DMS 273 treated with DMSO at 0.1 percent for 48 hours (cell line): ENCODE data around the gene TLE1.
"Not testable (repeated sequence)": the region's sequence is repeated elsewhere in the genome, so short reads cannot be mapped to it uniquely, and the experiment has no call there.

Experiments used
- DNase-seq: peaks from one replicate; lab custom pipeline; 2025; lab: John Stamatoyannopoulos, UW

Gene TLE1

GRCh38 chr9:81599837-81600236 lies 89.5 kb downstream of the TLE1 start:
- DNase-seq: no peak

GRCh38 chr9:81598811-81599210 lies 90.5 kb downstream of the TLE1 start:
- DNase-seq: no peak

- DNase-seq: no peak
Measured at GRCh38 chr9:81598123-81598497, 91.2 kb downstream of the TLE1 start.

- DNase-seq: no peak
Measured at GRCh38 chr9:81597419-81598122, 91.8 kb downstream of the TLE1 start.

GRCh38 chr9:81596679-81597418 lies 92.5 kb downstream of the TLE1 start:
- DNase-seq: no peak

- no peak for DNase-seq
Measured at GRCh38 chr9:81595887-81596543, 93.3 kb downstream of the TLE1 start.

- not testable (repeated sequence) for DNase-seq
Measured at GRCh38 chr9:81595293-81595692, 94.1 kb downstream of the TLE1 start.

- no peak for DNase-seq
Measured at GRCh38 chr9:81594415-81594814, 94.9 kb downstream of the TLE1 start.

GRCh38 chr9:81592887-81593266 lies 96.5 kb downstream of the TLE1 start:
- DNase-seq: no peak

GRCh38 chr9:81591791-81592190 lies 97.6 kb downstream of the TLE1 start:
- no peak for DNase-seq

GRCh38 chr9:81590688-81591087 lies 98.7 kb downstream of the TLE1 start:
- DNase-seq: no peak

- no peak for DNase-seq
Measured at GRCh38 chr9:81589819-81590218, 99.5 kb downstream of the TLE1 start.

GRCh38 chr9:81589392-81589791 lies 100.0 kb downstream of the TLE1 start:
- DNase-seq: no peak

GRCh38 chr9:81588148-81588871 lies 101.0 kb downstream of the TLE1 start:
- DNase-seq: no peak

- no peak for DNase-seq
Measured at GRCh38 chr9:81586786-81587185, 102.6 kb downstream of the TLE1 start.

- no peak for DNase-seq
Measured at GRCh38 chr9:81585191-81585763, 104.1 kb downstream of the TLE1 start.

GRCh38 chr9:81584099-81584498 lies 105.2 kb downstream of the TLE1 start:
- DNase-seq: no peak

GRCh38 chr9:81581986-81582385 lies 107.4 kb downstream of the TLE1 start:
- no peak for DNase-seq

- DNase-seq: no peak
Measured at GRCh38 chr9:81579381-81579780, 110.0 kb downstream of the TLE1 start.

- no peak for DNase-seq
Measured at GRCh38 chr9:81578606-81579005, 110.7 kb downstream of the TLE1 start.

GRCh38 chr9:81575956-81576355 lies 113.4 kb downstream of the TLE1 start:
- no peak for DNase-seq

- DNase-seq: no peak
Measured at GRCh38 chr9:81574405-81574804, 114.9 kb downstream of the TLE1 start.
